ENCODE results near the gene GRIP1.
A peak's percentile ranks its signal among the peaks of the same experiment; 100 is the strongest.

GRIP1 gene

DNA sequence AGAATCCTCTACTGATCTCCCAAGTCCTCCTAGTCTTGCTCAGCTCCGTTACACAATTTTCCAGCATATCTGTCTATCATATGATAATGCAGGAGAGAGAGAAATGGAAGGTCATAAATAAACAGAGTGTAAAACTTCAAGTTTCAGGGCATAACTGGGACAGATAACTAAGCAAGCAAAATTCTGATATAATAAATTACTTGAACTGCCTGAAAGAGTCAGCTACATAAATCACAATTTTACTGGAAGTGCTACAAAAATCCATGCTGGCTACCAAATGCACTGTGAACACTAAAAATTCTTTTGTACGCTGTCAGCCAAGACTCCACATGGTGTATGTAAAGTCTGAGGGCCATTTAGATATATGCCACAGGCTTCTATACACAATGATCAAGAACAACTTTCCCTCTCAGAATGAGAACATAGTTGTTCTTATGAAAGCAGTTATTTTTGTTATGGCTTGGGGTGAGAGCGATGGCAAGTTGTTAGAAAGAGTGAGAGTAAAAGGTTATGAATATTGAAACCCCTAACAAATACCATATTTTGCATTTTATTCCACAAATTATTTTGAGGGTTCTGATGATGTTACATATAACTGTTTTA is 41.1 kb downstream of the GRIP1 start:
- Histone ChIP-seq H2BK12ac (ENCODE audit: low read length) (no peak overlapping the region), H3K4me2 (ENCODE audit: low read length) (no peak overlapping the region), H3K4ac (ENCODE audit: low read depth, low read length) (no peak overlapping the region), H3K4me1 (ENCODE audit: control insufficient read depth in 1 of 2, insufficient read depth in 2 of 2, low read length in 2 of 2) (no peaks in the 10 kb centered on the region), H3K79me1 (ENCODE audit: low read length) (no peaks in the 10 kb centered on the region), H4K12ac (ENCODE audit: low read depth, low read length) (no peak overlapping the region), H3K27ac (ENCODE audit: low read depth, low read length) (no peak overlapping the region), H4K91ac (ENCODE audit: low read depth, low read length) (no peak overlapping the region), H3K27me3 (ENCODE audit: insufficient read depth, low read length) (no peaks in the 10 kb centered on the region), H3K18ac (ENCODE audit: low read length) (no peak overlapping the region), H2AFZ (ENCODE audit: insufficient read depth, low read length, poor library complexity) (no peak overlapping the region), H3K36me3 (ENCODE audit: control insufficient read depth in 1 of 2, insufficient read depth in 2 of 2, low read length in 2 of 2) (no peaks in the 10 kb centered on the region), H3K79me2 (ENCODE audit: control insufficient read depth, insufficient read depth, low read length, poor library complexity) (no peaks in the 10 kb centered on the region), H2BK5ac (ENCODE audit: low read depth, low read length, poor library complexity) (no peak overlapping the region), H2BK120ac (ENCODE audit: insufficient read depth, low read length, poor library complexity) (no peak overlapping the region), H3K23ac (ENCODE audit: low read length) (no peak overlapping the region), H3K9me3 (ENCODE audit: insufficient read depth, low read depth, low read length) (no peaks in the 10 kb centered on the region), H4K8ac (ENCODE audit: low read depth, low read length) (no peak overlapping the region), H3K14ac (ENCODE audit: low read length) (no peak overlapping the region), H3K4me3 (ENCODE audit: low read depth, low read length) (no peak overlapping the region), H3K9ac (ENCODE audit: low read length) (no peak overlapping the region), H2AK5ac (ENCODE audit: low read length) (no peak overlapping the region)
- WGBS (ENCODE audit: extremely low coverage, insufficient coverage, insufficient read length): no CpG with 5 or more reads among the region's 3 CpGs
- DNase-seq: peak in 1 of 2 donors; percentile 50

DNA sequence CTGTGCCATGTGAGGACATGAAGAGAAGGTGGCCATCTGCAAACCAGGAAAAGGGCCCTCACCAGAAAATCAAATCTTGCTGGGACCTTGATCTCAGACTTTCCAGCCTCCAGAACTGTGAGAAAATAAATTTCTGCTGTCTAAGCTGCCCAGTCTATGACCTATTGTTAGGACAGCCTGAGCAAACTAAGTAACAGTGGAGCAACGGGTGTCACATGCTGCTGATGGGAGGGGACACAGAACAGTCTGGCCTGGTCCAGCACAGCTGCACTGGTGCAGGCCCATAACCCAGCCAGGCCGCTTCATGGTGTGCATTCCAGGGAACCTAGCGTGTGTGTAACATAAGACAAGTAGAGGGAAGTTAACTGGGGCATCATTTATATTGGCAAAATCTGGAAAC is 42.1 kb downstream of the GRIP1 start:
- no peak overlapping the region for H4K12ac ChIP-seq (ENCODE audit: low read depth, low read length)
- H3K9ac ChIP-seq (ENCODE audit: low read length): no peak overlapping the region
- H2AFZ ChIP-seq (ENCODE audit: insufficient read depth, low read length, poor library complexity): no peak overlapping the region

GRCh38 chr12:66633676-66634075 is 45.2 kb downstream of the GRIP1 start:
- H3K27ac ChIP-seq (ENCODE audit: low read depth, low read length): no peak overlapping the region
- no peak overlapping the region for H3K4ac ChIP-seq (ENCODE audit: low read depth, low read length)
- no peaks in the 10 kb centered on the region for H3K79me1 ChIP-seq (ENCODE audit: low read length)
- no peak overlapping the region for H3K23ac ChIP-seq (ENCODE audit: low read length)
- H3K4me3 ChIP-seq (ENCODE audit: low read depth, low read length): no peak overlapping the region
- no peak overlapping the region for H3K9ac ChIP-seq (ENCODE audit: low read length)
- H2AK5ac ChIP-seq (ENCODE audit: low read length): no peak overlapping the region
- no peak overlapping the region for H2BK12ac ChIP-seq (ENCODE audit: low read length)
- no peak overlapping the region for H2BK120ac ChIP-seq (ENCODE audit: insufficient read depth, low read length, poor library complexity)
- H3K27me3 ChIP-seq (ENCODE audit: insufficient read depth, low read length): no peaks in the 10 kb centered on the region
- H3K4me1 ChIP-seq (ENCODE audit: control insufficient read depth in 1 of 2, insufficient read depth in 2 of 2, low read length in 2 of 2): no peaks in the 10 kb centered on the region
- H2AFZ ChIP-seq (ENCODE audit: insufficient read depth, low read length, poor library complexity): no peak overlapping the region
- no peak overlapping the region for H3K18ac ChIP-seq (ENCODE audit: low read length)
- H3K36me3 ChIP-seq (ENCODE audit: control insufficient read depth in 1 of 2, insufficient read depth in 2 of 2, low read length in 2 of 2): no peaks in the 10 kb centered on the region
- no peak overlapping the region for H3K4me2 ChIP-seq (ENCODE audit: low read length)
- no peak overlapping the region for H2BK5ac ChIP-seq (ENCODE audit: low read depth, low read length, poor library complexity)
- no peaks in the 10 kb centered on the region for H3K79me2 ChIP-seq (ENCODE audit: control insufficient read depth, insufficient read depth, low read length, poor library complexity)
- H3K14ac ChIP-seq (ENCODE audit: low read length): no peak overlapping the region
- no peak overlapping the region for H4K8ac ChIP-seq (ENCODE audit: low read depth, low read length)
- H3K9me3 ChIP-seq (ENCODE audit: insufficient read depth, low read depth, low read length): no peaks in the 10 kb centered on the region
- H4K91ac ChIP-seq (ENCODE audit: low read depth, low read length): no peak overlapping the region
- no peak overlapping the region for H4K12ac ChIP-seq (ENCODE audit: low read depth, low read length)
- DNase-seq: no peak
- no CpG with 5 or more reads among the region's 1 CpG for WGBS (ENCODE audit: extremely low coverage, insufficient coverage, insufficient read length)

More for the DNA sequence above, 42.1 kb downstream of the GRIP1 start:
- Histone ChIP-seq H2BK120ac (ENCODE audit: insufficient read depth, low read length, poor library complexity) (no peak overlapping the region), H3K4me3 (ENCODE audit: low read depth, low read length) (no peak overlapping the region), H3K79me2 (ENCODE audit: control insufficient read depth, insufficient read depth, low read length, poor library complexity) (no peaks in the 10 kb centered on the region), H4K8ac (ENCODE audit: low read depth, low read length) (no peak overlapping the region), H3K14ac (ENCODE audit: low read length) (no peak overlapping the region), H3K4me2 (ENCODE audit: low read length) (no peak overlapping the region), H4K91ac (ENCODE audit: low read depth, low read length) (no peak overlapping the region), H2AK5ac (ENCODE audit: low read length) (no peak overlapping the region), H3K27me3 (ENCODE audit: insufficient read depth, low read length) (no peaks in the 10 kb centered on the region), H3K27ac (ENCODE audit: low read depth, low read length) (no peak overlapping the region), H3K23ac (ENCODE audit: low read length) (no peak overlapping the region), H3K4ac (ENCODE audit: low read depth, low read length) (no peak overlapping the region), H3K4me1 (ENCODE audit: control insufficient read depth in 1 of 2, insufficient read depth in 2 of 2, low read length in 2 of 2) (no peaks in the 10 kb centered on the region), H2BK12ac (ENCODE audit: low read length) (no peak overlapping the region), H3K9me3 (ENCODE audit: insufficient read depth, low read depth, low read length) (no peaks in the 10 kb centered on the region), H2BK5ac (ENCODE audit: low read depth, low read length, poor library complexity) (no peak overlapping the region), H3K18ac (ENCODE audit: low read length) (no peak overlapping the region), H3K36me3 (ENCODE audit: control insufficient read depth in 1 of 2, insufficient read depth in 2 of 2, low read length in 2 of 2) (no peaks in the 10 kb centered on the region), H3K79me1 (ENCODE audit: low read length) (no peaks in the 10 kb centered on the region)
- no peak for DNase-seq
- WGBS (ENCODE audit: extremely low coverage, insufficient coverage, insufficient read length): no CpG with 5 or more reads among the region's 3 CpGs

GRCh38 chr12:66629138-66629870 is 49.6 kb downstream of the GRIP1 start:
- no peak overlapping the region for H3K9ac ChIP-seq (ENCODE audit: low read length)
- no peak overlapping the region for H4K12ac ChIP-seq (ENCODE audit: low read depth, low read length)
- H2BK120ac ChIP-seq (ENCODE audit: insufficient read depth, low read length, poor library complexity): no peak overlapping the region
- no peak overlapping the region for H2BK12ac ChIP-seq (ENCODE audit: low read length)
- H3K4ac ChIP-seq (ENCODE audit: low read depth, low read length): no peak overlapping the region
- no peak overlapping the region for H3K4me3 ChIP-seq (ENCODE audit: low read depth, low read length)
- no peak overlapping the region for H3K18ac ChIP-seq (ENCODE audit: low read length)
- no peak overlapping the region for H3K23ac ChIP-seq (ENCODE audit: low read length)
- no peak overlapping the region for H3K14ac ChIP-seq (ENCODE audit: low read length)
- no peak for DNase-seq
- H3K27me3 ChIP-seq (ENCODE audit: insufficient read depth, low read length): no peaks in the 10 kb centered on the region
- no CpG with 5 or more reads among the region's 5 CpGs for WGBS (ENCODE audit: extremely low coverage, insufficient coverage, insufficient read length)
- no peak overlapping the region for H3K4me2 ChIP-seq (ENCODE audit: low read length)
- no peak overlapping the region for H4K8ac ChIP-seq (ENCODE audit: low read depth, low read length)
- no peak overlapping the region for H2BK5ac ChIP-seq (ENCODE audit: low read depth, low read length, poor library complexity)
- no peak overlapping the region for H4K91ac ChIP-seq (ENCODE audit: low read depth, low read length)
- H3K4me1 ChIP-seq (ENCODE audit: control insufficient read depth in 1 of 2, insufficient read depth in 2 of 2, low read length in 2 of 2): no peaks in the 10 kb centered on the region
- no peak overlapping the region for H2AFZ ChIP-seq (ENCODE audit: insufficient read depth, low read length, poor library complexity)
- no peaks in the 10 kb centered on the region for H3K79me1 ChIP-seq (ENCODE audit: low read length)
- H3K27ac ChIP-seq (ENCODE audit: low read depth, low read length): no peak overlapping the region
- H3K9me3 ChIP-seq (ENCODE audit: insufficient read depth, low read depth, low read length): no peaks in the 10 kb centered on the region
- H3K36me3 ChIP-seq (ENCODE audit: control insufficient read depth in 1 of 2, insufficient read depth in 2 of 2, low read length in 2 of 2): no peaks in the 10 kb centered on the region
- H3K79me2 ChIP-seq (ENCODE audit: control insufficient read depth, insufficient read depth, low read length, poor library complexity): no peaks in the 10 kb centered on the region
- no peak overlapping the region for H2AK5ac ChIP-seq (ENCODE audit: low read length)

All from trophoblast cell (in vitro differentiated cells and primary cell).